HG03108 (cell line): ENCODE measurements around the gene COLEC12.
"Not testable (repeated sequence)": the region's sequence is repeated elsewhere in the genome, so short reads cannot be mapped to it uniquely, and the experiment has no call there.

Experiments used
- ATAC-seq: cut with Tn5 transposase; IDR thresholded peaks from one replicate; pipeline ENCODE4 v1.9.1; 2021; ENCODE audit warnings: moderate library complexity; ENCODE audit not compliant: unreplicated experiment

The COLEC12 gene

GRCh38 chr18:415617-416612 is 84.6 kb downstream of the COLEC12 start:
- no peak for ATAC-seq

- no peak for ATAC-seq
Measured at GRCh38 chr18:415047-415446, 85.5 kb downstream of the COLEC12 start.

- ATAC-seq: no peak
Measured at GRCh38 chr18:413233-413632, 87.3 kb downstream of the COLEC12 start.

GRCh38 chr18:410047-410455 is 90.5 kb downstream of the COLEC12 start:
- ATAC-seq: no peak

- no peak for ATAC-seq
Measured at GRCh38 chr18:408367-408766, 92.1 kb downstream of the COLEC12 start.

GRCh38 chr18:407626-408224 is 92.8 kb downstream of the COLEC12 start:
- ATAC-seq: no peak

- no peak for ATAC-seq
Measured at GRCh38 chr18:407191-407590, 93.3 kb downstream of the COLEC12 start.

GRCh38 chr18:406677-407076 is 93.8 kb downstream of the COLEC12 start:
- ATAC-seq: no peak

GRCh38 chr18:405006-405405 is 95.5 kb downstream of the COLEC12 start:
- ATAC-seq: not testable (repeated sequence)

GRCh38 chr18:404061-404636 is 96.4 kb downstream of the COLEC12 start:
- no peak for ATAC-seq

GRCh38 chr18:402129-402528 is 98.4 kb downstream of the COLEC12 start:
- no peak for ATAC-seq

- no peak for ATAC-seq
Measured at GRCh38 chr18:400456-400855, 100.0 kb downstream of the COLEC12 start.

- ATAC-seq: no peak
Measured at GRCh38 chr18:399631-400135, 100.8 kb downstream of the COLEC12 start.

- no peak for ATAC-seq
Measured at GRCh38 chr18:398935-399630, 101.4 kb downstream of the COLEC12 start.

GRCh38 chr18:396556-396955 is 103.9 kb downstream of the COLEC12 start:
- no peak for ATAC-seq

GRCh38 chr18:396251-396555 is 104.3 kb downstream of the COLEC12 start:
- ATAC-seq: no peak

- ATAC-seq: no peak
Measured at GRCh38 chr18:395456-396250, 104.8 kb downstream of the COLEC12 start.

GRCh38 chr18:394987-395362 is 105.5 kb downstream of the COLEC12 start:
- ATAC-seq: no peak

GRCh38 chr18:394262-394986 is 106.1 kb downstream of the COLEC12 start:
- ATAC-seq: no peak

- ATAC-seq: no peak
Measured at GRCh38 chr18:393574-393957, 106.9 kb downstream of the COLEC12 start.
